HepG2 (cell line): Measurements from ENCODE around the gene POU2F2.

ENCODE experiments used
- CTCF ChIP-seq: sonication (generic); formaldehyde crosslinking; IDR thresholded peaks from 2 replicates; pipeline ENCODE4 v1.5.0; 2020; ENCODE audit warnings: mild to moderate bottlenecking, missing genetic modification reagents, moderate library complexity
- FOXM1 ChIP-seq: sonication (generic); formaldehyde crosslinking; IDR thresholded peaks from 2 replicates; pipeline ENCODE4 v1.5.0; 2020; ENCODE audit warnings: missing genetic modification reagents
- HCFC1 ChIP-seq: fragments of 150-350 bp; IDR thresholded peaks from 2 replicates; pipeline ENCODE4 v1.6.1; 2014; ENCODE audit warnings: low read depth, low read length
- HMGXB4 ChIP-seq, 2 experiments: sonication (generic) in 1 of 2; formaldehyde crosslinking in 1 of 2; IDR thresholded peaks; 2 replicates each; pipeline versions ENCODE4 v1.4.0 to v1.6.1; 2018 to 2020; ENCODE audit warnings: missing genetic modification reagents in 2 of 2, borderline replicate concordance in 1 of 2, low read depth in 1 of 2, mild to moderate bottlenecking in 1 of 2, missing biosample characterization in 1 of 2
- POLR2AphosphoS5 ChIP-seq: IDR thresholded peaks from 2 replicates; pipeline ENCODE4 v1.6.1; 2012; ENCODE audit warnings: low read depth, low read length
- RELA ChIP-seq: sonication (generic); formaldehyde crosslinking; IDR thresholded peaks from 2 replicates; pipeline ENCODE4 v1.4.0; 2020; ENCODE audit warnings: missing genetic modification reagents
- SP1 ChIP-seq, 2 experiments: fragments of 450-650 bp in 1 of 2; sonication (generic) in 1 of 2; formaldehyde crosslinking in 1 of 2; IDR thresholded peaks; 2 replicates each; pipeline versions ENCODE4 v1.4.0 to v1.6.1; 2016 to 2020; ENCODE audit warnings: missing genetic modification reagents in 1 of 2
- TAF1 ChIP-seq: sonication (generic); formaldehyde crosslinking; IDR thresholded peaks from 2 replicates; pipeline ENCODE4 v1.4.0; 2020; ENCODE audit warnings: missing genetic modification reagents
- TRIM24 ChIP-seq: sonication (generic); formaldehyde crosslinking; IDR thresholded peaks from 2 replicates; pipeline ENCODE4 v1.8.0; 2022; ENCODE audit warnings: mild to moderate bottlenecking, missing genetic modification reagents
- ZBTB42 ChIP-seq: sonication (generic); formaldehyde crosslinking; IDR thresholded peaks from 2 replicates; pipeline ENCODE4 v1.5.0; 2020; ENCODE audit warnings: mild to moderate bottlenecking, missing genetic modification reagents
- ZKSCAN5 ChIP-seq: sonication (generic); formaldehyde crosslinking; IDR thresholded peaks from 2 replicates; pipeline ENCODE4 v1.5.1; 2020; ENCODE audit warnings: mild to moderate bottlenecking, missing genetic modification reagents
- TF ChIP-seq, protein P1 (sequence below): sonication (generic); formaldehyde crosslinking; IDR thresholded peaks from one replicate; pipeline ENCODE4 v1.5.1; 2020; ENCODE audit warnings: mild to moderate bottlenecking, missing genetic modification reagents; ENCODE audit errors: not compliant biosample characterization

DNA sequence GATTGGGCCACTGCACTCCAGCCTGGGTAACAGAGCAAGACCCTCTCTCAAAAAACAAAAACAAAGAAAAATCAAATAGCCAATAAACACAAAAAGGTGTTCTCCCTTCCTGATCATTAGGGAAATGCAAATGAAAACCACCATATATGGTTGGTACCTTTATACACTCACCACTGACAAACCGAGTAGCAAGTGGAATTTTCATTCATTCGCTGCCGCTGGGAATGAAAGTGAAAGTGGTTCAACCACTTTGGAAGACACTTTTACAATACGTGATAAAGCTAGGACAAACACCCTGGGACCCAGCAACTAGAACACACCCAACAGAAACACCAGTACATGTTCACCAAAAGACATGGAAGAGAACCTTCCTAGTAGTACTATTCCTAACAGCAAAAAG lies 83.3 kb downstream of the POU2F2 start:
- TF ChIP-seq FOXM1 (CRISPR knock-in tag) (no peak), HCFC1 (no peak), POLR2AphosphoS5 (no peak), CTCF (CRISPR knock-in tag) (no peak), ZKSCAN5 (CRISPR knock-in tag) (no peak), RELA (CRISPR knock-in tag) (no peak), HMGXB4 (CRISPR knock-in tag; IDR thresholded peaks at IDR 0.05; ENCODE audit: borderline replicate concordance in 1 of 2, low read depth in 1 of 2) (no peak), TAF1 (no peak), SP1 (IDR thresholded peaks at IDR 0.05) (no peak), SP1 (CRISPR knock-in tag; IDR thresholded peaks at IDR 0.05) (no peak), ZBTB42 (CRISPR knock-in tag) (no peak), TRIM24 (CRISPR knock-in tag) (no peak)
- TF ChIP-seq, protein P1, sequence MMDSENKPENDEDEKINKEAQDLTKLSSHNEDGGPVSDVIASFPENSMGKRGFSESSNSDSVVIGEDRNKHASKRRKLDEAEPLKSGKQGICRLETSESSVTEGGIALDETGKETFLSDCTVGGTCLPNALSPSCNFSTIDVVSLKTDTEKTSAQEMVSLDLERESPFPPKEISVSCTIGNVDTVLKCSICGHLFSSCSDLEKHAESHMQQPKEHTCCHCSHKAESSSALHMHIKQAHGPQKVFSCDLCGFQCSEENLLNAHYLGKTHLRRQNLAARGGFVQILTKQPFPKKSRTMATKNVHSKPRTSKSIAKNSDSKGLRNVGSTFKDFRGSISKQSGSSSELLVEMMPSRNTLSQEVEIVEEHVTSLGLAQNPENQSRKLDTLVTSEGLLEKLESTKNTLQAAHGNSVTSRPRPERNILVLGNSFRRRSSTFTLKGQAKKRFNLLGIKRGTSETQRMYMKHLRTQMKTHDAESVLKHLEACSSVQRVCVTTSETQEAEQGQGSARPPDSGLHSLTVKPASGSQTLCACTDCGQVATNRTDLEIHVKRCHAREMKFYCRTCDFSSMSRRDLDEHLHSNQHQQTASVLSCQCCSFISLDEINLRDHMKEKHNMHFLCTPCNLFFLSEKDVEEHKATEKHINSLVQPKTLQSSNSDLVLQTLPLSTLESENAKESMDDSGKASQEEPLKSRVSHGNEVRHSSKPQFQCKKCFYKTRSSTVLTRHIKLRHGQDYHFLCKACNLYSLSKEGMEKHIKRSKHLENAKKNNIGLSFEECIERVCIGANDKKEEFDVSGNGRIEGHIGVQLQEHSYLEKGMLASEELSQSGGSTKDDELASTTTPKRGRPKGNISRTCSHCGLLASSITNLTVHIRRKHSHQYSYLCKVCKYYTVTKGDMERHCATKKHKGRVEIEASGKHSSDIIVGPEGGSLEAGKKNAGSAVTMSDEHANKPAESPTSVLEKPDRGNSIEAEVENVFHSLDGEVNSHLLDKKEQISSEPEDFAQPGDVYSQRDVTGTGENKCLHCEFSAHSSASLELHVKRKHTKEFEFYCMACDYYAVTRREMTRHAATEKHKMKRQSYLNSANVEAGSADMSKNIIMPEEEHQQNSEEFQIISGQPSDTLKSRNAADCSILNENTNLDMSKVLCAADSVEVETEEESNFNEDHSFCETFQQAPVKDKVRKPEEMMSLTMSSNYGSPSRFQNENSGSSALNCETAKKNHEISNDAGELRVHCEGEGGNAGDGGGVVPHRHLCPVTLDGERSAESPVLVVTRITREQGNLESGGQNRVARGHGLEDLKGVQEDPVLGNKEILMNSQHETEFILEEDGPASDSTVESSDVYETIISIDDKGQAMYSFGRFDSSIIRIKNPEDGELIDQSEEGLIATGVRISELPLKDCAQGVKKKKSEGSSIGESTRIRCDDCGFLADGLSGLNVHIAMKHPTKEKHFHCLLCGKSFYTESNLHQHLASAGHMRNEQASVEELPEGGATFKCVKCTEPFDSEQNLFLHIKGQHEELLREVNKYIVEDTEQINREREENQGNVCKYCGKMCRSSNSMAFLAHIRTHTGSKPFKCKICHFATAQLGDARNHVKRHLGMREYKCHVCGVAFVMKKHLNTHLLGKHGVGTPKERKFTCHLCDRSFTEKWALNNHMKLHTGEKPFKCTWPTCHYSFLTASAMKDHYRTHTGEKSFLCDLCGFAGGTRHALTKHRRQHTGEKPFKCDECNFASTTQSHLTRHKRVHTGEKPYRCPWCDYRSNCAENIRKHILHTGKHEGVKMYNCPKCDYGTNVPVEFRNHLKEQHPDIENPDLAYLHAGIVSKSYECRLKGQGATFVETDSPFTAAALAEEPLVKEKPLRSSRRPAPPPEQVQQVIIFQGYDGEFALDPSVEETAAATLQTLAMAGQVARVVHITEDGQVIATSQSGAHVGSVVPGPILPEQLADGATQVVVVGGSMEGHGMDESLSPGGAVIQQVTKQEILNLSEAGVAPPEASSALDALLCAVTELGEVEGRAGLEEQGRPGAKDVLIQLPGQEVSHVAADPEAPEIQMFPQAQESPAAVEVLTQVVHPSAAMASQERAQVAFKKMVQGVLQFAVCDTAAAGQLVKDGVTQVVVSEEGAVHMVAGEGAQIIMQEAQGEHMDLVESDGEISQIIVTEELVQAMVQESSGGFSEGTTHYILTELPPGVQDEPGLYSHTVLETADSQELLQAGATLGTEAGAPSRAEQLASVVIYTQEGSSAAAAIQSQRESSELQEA, result no peak
